SK-N-SH treated with all-trans-retinoic acid at 6 μM for 48 hours (cell line): Measurements from ENCODE around the gene SNTN.

Source experiments
- ARNTL ChIP-seq: fragments of 450-650 bp; formaldehyde crosslinking; IDR thresholded peaks from 2 replicates; pipeline ENCODE4 v1.5.0; 2020; ENCODE audit warnings: low read depth, mild to moderate bottlenecking, moderate library complexity, borderline replicate concordance
- BACH2 ChIP-seq: fragments of 250-450 bp; sonication (Bioruptor Pico); IDR thresholded peaks from 2 replicates; pipeline ENCODE4 v1.9.0; 2021; ENCODE audit warnings: mild to moderate bottlenecking, borderline replicate concordance
- ESRRG ChIP-seq: fragments of 250-450 bp; sonication (Bioruptor Pico); IDR thresholded peaks from 2 replicates; pipeline ENCODE4 v1.6.1; 2021; ENCODE audit warnings: mild to moderate bottlenecking
- ISL1 ChIP-seq: fragments of 250-450 bp; sonication (Bioruptor Pico); IDR thresholded peaks from 2 replicates; pipeline ENCODE4 v2.1.2; 2022; ENCODE audit warnings: mild to moderate bottlenecking, moderate library complexity
- OSR1 ChIP-seq: fragments of 250-450 bp; sonication (Bioruptor Pico); IDR thresholded peaks from 2 replicates; pipeline ENCODE4 v1.8.0; 2022; ENCODE audit warnings: moderate library complexity, mild to moderate bottlenecking, inconsistent platforms
- PPARA ChIP-seq: fragments of 250-450 bp; sonication (Bioruptor Pico); IDR thresholded peaks from 2 replicates; pipeline ENCODE4 v1.5.0; 2020; ENCODE audit warnings: mild to moderate bottlenecking, borderline replicate concordance
- TOX ChIP-seq: fragments of 250-450 bp; sonication (Bioruptor Pico); IDR thresholded peaks from 2 replicates; pipeline ENCODE4 v1.8.0; 2021; ENCODE audit warnings: mild to moderate bottlenecking, moderate library complexity, borderline replicate concordance
- ZC3H10 ChIP-seq: fragments of 250-450 bp; sonication (Bioruptor Pico); IDR thresholded peaks from 2 replicates; pipeline ENCODE4 v1.5.1; 2021; ENCODE audit warnings: mild to moderate bottlenecking, moderate library complexity
- ZNF70 ChIP-seq: fragments of 450-650 bp; formaldehyde crosslinking; IDR thresholded peaks from 2 replicates; pipeline ENCODE4 v1.5.0; 2020; ENCODE audit warnings: mild to moderate bottlenecking, moderate library complexity
- TF ChIP-seq, protein P1 (sequence below): fragments of 250-450 bp; sonication (Bioruptor Pico); IDR thresholded peaks from 2 replicates; pipeline ENCODE4 v1.5.1; 2020; ENCODE audit warnings: low read depth, mild to moderate bottlenecking, moderate library complexity
- TF ChIP-seq, protein P2 (sequence below): fragments of 250-450 bp; sonication (Bioruptor Pico); IDR thresholded peaks from 2 replicates; pipeline ENCODE4 v1.8.0; 2020; ENCODE audit warnings: mild to moderate bottlenecking, moderate library complexity, borderline replicate concordance

DNA sequence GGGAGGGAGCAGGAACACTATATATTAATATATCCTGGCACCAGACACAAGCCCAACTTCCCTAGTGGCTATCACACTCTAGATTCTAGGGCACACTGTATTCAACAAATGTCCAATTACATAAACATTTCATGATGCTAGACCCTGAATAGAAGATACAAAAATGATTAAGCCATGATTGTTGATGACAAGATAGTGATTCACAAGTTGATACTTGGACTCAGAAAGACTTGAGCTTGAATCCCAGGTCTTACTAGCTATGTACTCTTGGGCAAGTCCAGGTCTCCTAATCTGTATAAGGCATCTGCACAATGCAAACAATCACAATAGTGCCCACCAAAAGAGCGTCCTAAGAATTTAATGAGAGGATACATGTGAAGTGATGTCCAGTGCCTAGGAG is 10.0 kb upstream of the SNTN start:
- TF ChIP-seq OSR1 (CRISPR knock-in tag) (no peak), ESRRG (CRISPR knock-in tag) (no peak), ZC3H10 (CRISPR knock-in tag) (no peak), ZNF70 (CRISPR knock-in tag) (no peak), PPARA (CRISPR knock-in tag) (no peak), BACH2 (CRISPR knock-in tag) (no peak), ISL1 (no peak), ARNTL (no peak), TOX (CRISPR knock-in tag) (no peak)
- TF ChIP-seq, protein P1, sequence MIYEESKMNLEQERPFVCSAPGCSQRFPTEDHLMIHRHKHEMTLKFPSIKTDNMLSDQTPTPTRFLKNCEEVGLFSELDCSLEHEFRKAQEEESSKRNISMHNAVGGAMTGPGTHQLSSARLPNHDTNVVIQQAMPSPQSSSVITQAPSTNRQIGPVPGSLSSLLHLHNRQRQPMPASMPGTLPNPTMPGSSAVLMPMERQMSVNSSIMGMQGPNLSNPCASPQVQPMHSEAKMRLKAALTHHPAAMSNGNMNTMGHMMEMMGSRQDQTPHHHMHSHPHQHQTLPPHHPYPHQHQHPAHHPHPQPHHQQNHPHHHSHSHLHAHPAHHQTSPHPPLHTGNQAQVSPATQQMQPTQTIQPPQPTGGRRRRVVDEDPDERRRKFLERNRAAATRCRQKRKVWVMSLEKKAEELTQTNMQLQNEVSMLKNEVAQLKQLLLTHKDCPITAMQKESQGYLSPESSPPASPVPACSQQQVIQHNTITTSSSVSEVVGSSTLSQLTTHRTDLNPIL (CRISPR knock-in tag) = no peak
- TF ChIP-seq, protein P2, sequence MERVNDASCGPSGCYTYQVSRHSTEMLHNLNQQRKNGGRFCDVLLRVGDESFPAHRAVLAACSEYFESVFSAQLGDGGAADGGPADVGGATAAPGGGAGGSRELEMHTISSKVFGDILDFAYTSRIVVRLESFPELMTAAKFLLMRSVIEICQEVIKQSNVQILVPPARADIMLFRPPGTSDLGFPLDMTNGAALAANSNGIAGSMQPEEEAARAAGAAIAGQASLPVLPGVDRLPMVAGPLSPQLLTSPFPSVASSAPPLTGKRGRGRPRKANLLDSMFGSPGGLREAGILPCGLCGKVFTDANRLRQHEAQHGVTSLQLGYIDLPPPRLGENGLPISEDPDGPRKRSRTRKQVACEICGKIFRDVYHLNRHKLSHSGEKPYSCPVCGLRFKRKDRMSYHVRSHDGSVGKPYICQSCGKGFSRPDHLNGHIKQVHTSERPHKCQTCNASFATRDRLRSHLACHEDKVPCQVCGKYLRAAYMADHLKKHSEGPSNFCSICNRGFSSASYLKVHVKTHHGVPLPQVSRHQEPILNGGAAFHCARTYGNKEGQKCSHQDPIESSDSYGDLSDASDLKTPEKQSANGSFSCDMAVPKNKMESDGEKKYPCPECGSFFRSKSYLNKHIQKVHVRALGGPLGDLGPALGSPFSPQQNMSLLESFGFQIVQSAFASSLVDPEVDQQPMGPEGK = no peak
